ENCODE data around the gene SLC44A2.

SLC44A2 gene

GRCh38 chr19:10641248-10641647 lies 15.9 kb downstream of the SLC44A2 start:
- no peak for TF ChIP-seq CTCF (IDR thresholded peaks at IDR 0.05)
- no peak overlapping the region for H3K4me3 ChIP-seq
- no peak for DNase-seq (ENCODE audit: low spot score)
- no peak overlapping the region for H3K27ac ChIP-seq

GRCh38 chr19:10642473-10643171 lies 17.3 kb downstream of the SLC44A2 start:
- no peak for TF ChIP-seq CTCF (IDR thresholded peaks at IDR 0.05)
- Histone ChIP-seq H3K27ac (peak overlapping the region in 1 of 2 donors; percentile 71), H3K4me3 (no peak overlapping the region)
- DNase-seq (ENCODE audit: low spot score), result no peak

- no peak for DNase-seq (ENCODE audit: low spot score)
Observed at GRCh38 chr19:10643172-10643967, 18.0 kb downstream of the SLC44A2 start.

GRCh38 chr19:10643968-10644259 lies 18.6 kb downstream of the SLC44A2 start:
- peak overlapping the region; percentile 32 to 71 for H3K27ac ChIP-seq
- H3K4me3 ChIP-seq, result no peak overlapping the region
- DNase-seq (ENCODE audit: low spot score), result no peak
- TF ChIP-seq CTCF (IDR thresholded peaks at IDR 0.05), result no peak

More at GRCh38 chr19:10643172-10643967, 18.0 kb downstream of the SLC44A2 start:
- Histone ChIP-seq H3K4me3 (no peak overlapping the region), H3K27ac (peak overlapping the region in 1 of 2 donors; percentile 71)
- no peak for TF ChIP-seq CTCF (IDR thresholded peaks at IDR 0.05)

- Histone ChIP-seq H3K27ac (peak overlapping the region; percentile 32 to 71), H3K4me3 (no peak overlapping the region)
- DNase-seq (ENCODE audit: low spot score), result peak; percentile 88
- TF ChIP-seq CTCF (IDR thresholded peaks at IDR 0.05), result peak; percentile 71
Observed at GRCh38 chr19:10644260-10645007, 19.1 kb downstream of the SLC44A2 start.

- no peak overlapping the region for H3K4me3 ChIP-seq
- DNase-seq (ENCODE audit: low spot score), result no peak
- no peak for TF ChIP-seq CTCF (IDR thresholded peaks at IDR 0.05)
- H3K27ac ChIP-seq, result peak overlapping the region; percentile 37 to 46
Observed at GRCh38 chr19:10646456-10647159, 21.3 kb downstream of the SLC44A2 start.

All from coronary artery (tissue), 2 donors.